ENCODE data around the gene ITGA6. TPM values are rescaled to one million over a fixed set of nuclear protein-coding genes. Genes with fewer than 3 reads are reported as not detected.

ITGA6 gene
- total RNA-seq, 4 donors from 2014 or later: 22.5 to 40.6 (median 29.2) TPM

DNA sequence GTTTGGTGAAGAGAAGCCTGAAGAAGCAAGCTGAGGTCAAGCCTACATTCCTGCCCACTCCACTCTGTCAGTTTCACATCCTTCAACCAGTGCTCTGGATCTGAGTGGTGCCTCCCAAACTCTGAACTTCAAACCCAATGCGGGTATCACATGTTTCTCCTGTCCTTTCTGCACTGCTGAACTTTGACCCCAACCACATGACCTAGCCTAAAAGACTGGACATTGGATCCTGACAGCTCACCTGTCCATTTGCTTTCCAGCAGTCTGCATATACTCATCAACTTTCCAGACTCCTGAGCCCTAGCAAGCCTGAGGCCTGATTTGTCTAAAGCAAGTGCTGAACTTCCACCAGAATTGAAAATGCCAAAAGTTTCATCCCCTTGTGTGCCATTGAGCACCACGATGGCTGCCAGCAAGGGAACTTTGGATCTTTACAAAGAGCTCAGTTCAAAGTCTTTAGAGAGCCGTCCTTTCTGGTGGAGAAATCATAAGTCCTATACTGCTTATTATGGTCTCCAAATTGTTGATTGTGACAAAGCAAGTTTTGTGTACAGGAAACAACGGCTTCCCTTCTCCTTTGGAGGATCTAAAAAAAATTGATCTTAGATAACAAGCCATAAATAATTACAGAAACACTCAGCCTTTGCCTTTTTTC is 37.6 kb upstream of the ITGA6 start:
- intact Hi-C loops (cut with DNase I; ENCODE audit: low total_unique reads) (no loop called here), in situ Hi-C loops (cut with MboI; ENCODE audit: low sequenced_read_pairs in 4 of 4) (no loop called here)

DNA sequence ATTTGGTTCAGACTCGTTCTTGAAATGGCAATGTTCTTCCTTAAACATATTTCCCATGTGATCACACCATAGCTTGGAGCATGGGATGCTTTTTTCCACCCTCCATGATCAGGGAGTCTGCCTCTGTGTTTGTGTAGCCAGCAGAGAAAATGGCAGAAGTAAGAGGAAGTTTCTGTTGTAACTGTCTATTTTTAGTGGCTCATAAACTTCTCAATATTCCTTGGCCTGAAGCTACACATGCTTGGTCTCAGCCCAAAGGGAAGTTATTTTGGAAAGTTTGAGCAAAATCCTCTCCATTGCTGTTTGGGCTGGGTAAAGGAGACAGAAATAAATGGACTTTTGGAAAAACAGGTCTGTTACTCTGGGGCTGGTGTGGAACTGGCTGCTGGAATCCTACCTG is 33.4 kb upstream of the ITGA6 start:
- TF ChIP-seq POLR2A (IDR thresholded peaks at IDR 0.05): no peak
- TF ChIP-seq, protein P1, sequence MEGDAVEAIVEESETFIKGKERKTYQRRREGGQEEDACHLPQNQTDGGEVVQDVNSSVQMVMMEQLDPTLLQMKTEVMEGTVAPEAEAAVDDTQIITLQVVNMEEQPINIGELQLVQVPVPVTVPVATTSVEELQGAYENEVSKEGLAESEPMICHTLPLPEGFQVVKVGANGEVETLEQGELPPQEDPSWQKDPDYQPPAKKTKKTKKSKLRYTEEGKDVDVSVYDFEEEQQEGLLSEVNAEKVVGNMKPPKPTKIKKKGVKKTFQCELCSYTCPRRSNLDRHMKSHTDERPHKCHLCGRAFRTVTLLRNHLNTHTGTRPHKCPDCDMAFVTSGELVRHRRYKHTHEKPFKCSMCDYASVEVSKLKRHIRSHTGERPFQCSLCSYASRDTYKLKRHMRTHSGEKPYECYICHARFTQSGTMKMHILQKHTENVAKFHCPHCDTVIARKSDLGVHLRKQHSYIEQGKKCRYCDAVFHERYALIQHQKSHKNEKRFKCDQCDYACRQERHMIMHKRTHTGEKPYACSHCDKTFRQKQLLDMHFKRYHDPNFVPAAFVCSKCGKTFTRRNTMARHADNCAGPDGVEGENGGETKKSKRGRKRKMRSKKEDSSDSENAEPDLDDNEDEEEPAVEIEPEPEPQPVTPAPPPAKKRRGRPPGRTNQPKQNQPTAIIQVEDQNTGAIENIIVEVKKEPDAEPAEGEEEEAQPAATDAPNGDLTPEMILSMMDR (IDR thresholded peaks at IDR 0.05 in 4 of 5, conservative IDR thresholded peaks at IDR 0.05 in 1 of 5): no peak
- peaks cover 0 to 39% of the 10 kb centered on the region in 2 donors for H3K4me1 ChIP-seq
- ATAC-seq: peak in 1 of 2 donors; percentile 7

More for the DNA sequence above, 37.6 kb upstream of the ITGA6 start:
- Histone ChIP-seq H3K4me3 (no peak overlapping the region), H3K9me3 (no peaks in the 10 kb centered on the region), H3K36me3 (no peaks in the 10 kb centered on the region), H3K27ac (peak overlapping the region in 3 of 4 donors; percentile 16 to 52 (median 47)), H3K4me1 (peaks cover 0 to 16% of the 10 kb centered on the region in 2 donors), H3K27me3 (no peaks in the 10 kb centered on the region)
- no peak for TF ChIP-seq POLR2A (IDR thresholded peaks at IDR 0.05)
- TF ChIP-seq, protein P1 (IDR thresholded peaks at IDR 0.05 in 4 of 5, conservative IDR thresholded peaks at IDR 0.05 in 1 of 5): no peak
- ATAC-seq: no peak
- DNase-seq: no peak

GRCh38 chr2:172395503-172395902 is 31.9 kb upstream of the ITGA6 start:
- DNase-seq (no peak), ATAC-seq (peak in 1 of 2 donors; percentile 27)
- no peak for TF ChIP-seq POLR2A (IDR thresholded peaks at IDR 0.05)
- in situ Hi-C loops (cut with MboI; ENCODE audit: low sequenced_read_pairs in 4 of 4): no loop called here
- no peak overlapping the region for H3K27ac ChIP-seq
- no peak overlapping the region for H3K4me3 ChIP-seq
- no peaks in the 10 kb centered on the region for H3K27me3 ChIP-seq
- H3K9me3 ChIP-seq: no peaks in the 10 kb centered on the region
- H3K4me1 ChIP-seq: peaks cover 0 to 39% of the 10 kb centered on the region in 2 donors
- intact Hi-C loops (cut with DNase I; ENCODE audit: low total_unique reads): no loop called here
- H3K36me3 ChIP-seq: no peaks in the 10 kb centered on the region

More for the DNA sequence above, 33.4 kb upstream of the ITGA6 start:
- no peak for DNase-seq
- Histone ChIP-seq H3K36me3 (no peaks in the 10 kb centered on the region), H3K9me3 (no peaks in the 10 kb centered on the region), H3K27ac (peak overlapping the region in 3 of 4 donors; percentile 22 to 59 (median 35)), H3K27me3 (no peaks in the 10 kb centered on the region), H3K4me3 (no peak overlapping the region)
- intact Hi-C loops (cut with DNase I; ENCODE audit: low total_unique reads): no loop called here
- in situ Hi-C loops (cut with MboI; ENCODE audit: low sequenced_read_pairs in 4 of 4): no loop called here

- no peak for DNase-seq
- intact Hi-C loops (cut with DNase I; ENCODE audit: low total_unique reads): no loop called here
- no peak for TF ChIP-seq POLR2A (IDR thresholded peaks at IDR 0.05)
- TF ChIP-seq, protein P1 (IDR thresholded peaks at IDR 0.05 in 4 of 5, conservative IDR thresholded peaks at IDR 0.05 in 1 of 5): no peak
- Histone ChIP-seq H3K36me3 (no peaks in the 10 kb centered on the region), H3K4me1 (peaks cover 0 to 39% of the 10 kb centered on the region in 2 donors), H3K27ac (peak overlapping the region in 2 of 4 donors; percentile 13 to 46), H3K9me3 (no peaks in the 10 kb centered on the region), H3K4me3 (no peak overlapping the region), H3K27me3 (no peaks in the 10 kb centered on the region)
- ATAC-seq: peak in 1 of 2 donors; percentile 24
- in situ Hi-C loops (cut with MboI; ENCODE audit: low sequenced_read_pairs in 4 of 4): no loop called here
These were observed 30.1 kb upstream of the ITGA6 start for GRCh38 chr2:172397148-172397834.

GRCh38 chr2:172398440-172398839 is 28.9 kb upstream of the ITGA6 start:
- H3K27me3 ChIP-seq: no peaks in the 10 kb centered on the region
- H3K4me3 ChIP-seq: no peak overlapping the region
- no peak for TF ChIP-seq POLR2A (IDR thresholded peaks at IDR 0.05)
- TF ChIP-seq, protein P1 (IDR thresholded peaks at IDR 0.05 in 4 of 5, conservative IDR thresholded peaks at IDR 0.05 in 1 of 5): no peak
- H3K9me3 ChIP-seq: no peaks in the 10 kb centered on the region
- DNase-seq (no peak), ATAC-seq (no peak)
- intact Hi-C loops (cut with DNase I; ENCODE audit: low total_unique reads): no loop called here
- in situ Hi-C loops (cut with MboI; ENCODE audit: low sequenced_read_pairs in 4 of 4): no loop called here
- peaks cover 0 to 34% of the 10 kb centered on the region in 2 donors for H3K4me1 ChIP-seq
- H3K27ac ChIP-seq: peak overlapping the region in 1 of 4 donors; percentile 32
- no peaks in the 10 kb centered on the region for H3K36me3 ChIP-seq

Data from gastrocnemius medialis (tissue), 4 donors.